H9 (cell line): ENCODE results near the gene MICAL3. TPM values are rescaled to one million over a fixed set of nuclear protein-coding genes. Genes with fewer than 3 reads are reported as not detected.

ENCODE experiments used
- DNase-seq: peaks from one replicate; pipeline ENCODE4 v3.0.0-alpha.2; 2017
- H2AFZ ChIP-seq: one replicate; pipeline ENCODE4 v1.6.1; 2013; ENCODE audit warnings: mild to moderate bottlenecking, low read length, control low read depth, moderate library complexity
- H2AK5ac ChIP-seq: 2 replicates; pipeline ENCODE4 v1.6.1; 2013; ENCODE audit warnings: low read length, control low read depth, mixed read lengths; ENCODE audit not compliant: insufficient read length
- H2BK120ac ChIP-seq: one replicate; pipeline ENCODE4 v1.6.1; 2013; ENCODE audit warnings: low read depth, mild to moderate bottlenecking, low read length, control low read depth, inconsistent platforms; ENCODE audit not compliant: poor library complexity, severe bottlenecking
- H2BK12ac ChIP-seq: 2 replicates; pipeline ENCODE4 v1.6.1; 2013; ENCODE audit warnings: low read length, control low read depth, mixed read lengths, low read depth; ENCODE audit not compliant: insufficient read length
- H2BK15ac ChIP-seq: 2 replicates; pipeline ENCODE4 v1.6.1; 2013; ENCODE audit warnings: low read depth, low read length, control low read depth
- H2BK20ac ChIP-seq: one replicate; pipeline ENCODE4 v1.6.1; 2013; ENCODE audit warnings: low read depth, mild to moderate bottlenecking, low read length, control low read depth, inconsistent platforms; ENCODE audit not compliant: poor library complexity, severe bottlenecking
- H2BK5ac ChIP-seq: 2 replicates; pipeline ENCODE4 v1.6.1; 2013; ENCODE audit warnings: low read length, control low read depth, mixed read lengths; ENCODE audit not compliant: insufficient read length
- H3K14ac ChIP-seq: 2 replicates; pipeline ENCODE4 v1.6.1; 2013; ENCODE audit warnings: low read length, control low read depth; ENCODE audit not compliant: insufficient read depth
- H3K18ac ChIP-seq: 2 replicates; pipeline ENCODE4 v1.6.1; 2013; ENCODE audit warnings: low read depth, mild to moderate bottlenecking, mixed read lengths, low read length, control low read depth; ENCODE audit not compliant: insufficient read length
- H3K23ac ChIP-seq: 2 replicates; pipeline ENCODE4 v1.6.1; 2013; ENCODE audit warnings: low read length, control low read depth, mixed read lengths, low read depth; ENCODE audit not compliant: insufficient read length
- H3K23me2 ChIP-seq: 2 replicates; pipeline ENCODE4 v1.6.1; 2013; ENCODE audit warnings: low read depth, mild to moderate bottlenecking, mixed read lengths, low read length, control low read depth; ENCODE audit not compliant: insufficient read length, poor library complexity, severe bottlenecking
- H3K27ac ChIP-seq: 2 replicates; pipeline ENCODE4 v1.5.1; 2013; ENCODE audit warnings: low read length, control low read depth, mixed read lengths, low read depth; ENCODE audit not compliant: insufficient read length
- H3K27me3 ChIP-seq: 2 replicates; pipeline ENCODE4 v1.6.1; 2013; ENCODE audit warnings: low read length, control low read depth, inconsistent platforms; ENCODE audit not compliant: insufficient read depth
- H3K4ac ChIP-seq: 2 replicates; pipeline ENCODE4 v1.6.1; 2013; ENCODE audit warnings: low read depth, mild to moderate bottlenecking, control low read depth, inconsistent platforms, low read length, moderate library complexity
- H3K4me1 ChIP-seq: 2 replicates; pipeline ENCODE4 v1.6.1; 2013; ENCODE audit warnings: low read length, control low read depth, inconsistent platforms; ENCODE audit not compliant: insufficient read depth
- H3K4me2 ChIP-seq: 2 replicates; pipeline ENCODE4 v1.6.1; 2013; ENCODE audit warnings: low read length, control low read depth, mixed read lengths; ENCODE audit not compliant: insufficient read length, insufficient read depth
- H3K56ac ChIP-seq: 2 replicates; pipeline ENCODE4 v1.6.1; 2013; ENCODE audit warnings: low read depth, mild to moderate bottlenecking, mixed read lengths, low read length, control low read depth; ENCODE audit not compliant: insufficient read length
- H3K79me1 ChIP-seq: 2 replicates; pipeline ENCODE4 v1.6.1; 2013; ENCODE audit warnings: low read depth, mild to moderate bottlenecking, moderate library complexity, low read length, control low read depth, inconsistent platforms; ENCODE audit not compliant: insufficient read depth, poor library complexity, severe bottlenecking
- H3K79me2 ChIP-seq: 2 replicates; pipeline ENCODE4 v1.6.1; 2013; ENCODE audit warnings: low read length, control low read depth, inconsistent platforms; ENCODE audit not compliant: insufficient read depth
- H3K9ac ChIP-seq: 2 replicates; pipeline ENCODE4 v1.6.1; 2013; ENCODE audit warnings: low read length, control low read depth, mixed read lengths; ENCODE audit not compliant: insufficient read length; ENCODE audit errors: extremely low read depth
- H3K9me3 ChIP-seq: one replicate; pipeline ENCODE4 v1.6.1; 2013; ENCODE audit warnings: low read depth, low read length, inconsistent platforms; ENCODE audit not compliant: control insufficient read depth
- H3T11ph ChIP-seq: one replicate; pipeline ENCODE4 v1.6.1; 2013; ENCODE audit warnings: mild to moderate bottlenecking, low read length, control low read depth, inconsistent platforms
- H4K20me1 ChIP-seq: one replicate; pipeline ENCODE4 v1.6.1; 2013; ENCODE audit not compliant: control insufficient read depth, insufficient read length, insufficient read depth
- H4K5ac ChIP-seq: 2 replicates; pipeline ENCODE4 v1.6.1; 2013; ENCODE audit warnings: low read depth, mild to moderate bottlenecking, mixed read lengths, low read length, control low read depth; ENCODE audit not compliant: insufficient read length
- H4K8ac ChIP-seq: replicated peaks from 2 replicates; pipeline ENCODE4 v1.6.1; 2013; ENCODE audit warnings: low read length, control low read depth, mixed read lengths, low read depth; ENCODE audit not compliant: insufficient read length
- H4K91ac ChIP-seq: 2 replicates; pipeline ENCODE4 v1.6.1; 2013; ENCODE audit warnings: low read depth, mild to moderate bottlenecking, moderate library complexity, mixed read lengths, low read length, control low read depth; ENCODE audit not compliant: insufficient read length
- H3K27ac Mint-ChIP-seq, 3 experiments: 2 replicates in 2 of 3; 3 replicates in 1 of 3; pipeline ENCODE4 v1.8.0; 2020 to 2021; ENCODE audit warnings: mixed read lengths in 3 of 3, mild to moderate bottlenecking in 1 of 3, moderate library complexity in 1 of 3
- H3K27me3 Mint-ChIP-seq: 2 replicates; pipeline ENCODE4 v1.8.0; 2021; ENCODE audit warnings: low read depth, mild to moderate bottlenecking, moderate library complexity, mixed read lengths
- H3K36me3 Mint-ChIP-seq, 3 experiments: 2 replicates in 2 of 3; 3 replicates in 1 of 3; pipeline ENCODE4 v1.8.0; 2020 to 2021; ENCODE audit warnings: low read depth in 3 of 3, mixed read lengths in 3 of 3; ENCODE audit not compliant: insufficient read depth in 1 of 3
- H3K4me1 Mint-ChIP-seq, 2 experiments: 2 replicates each; pipeline ENCODE4 v1.8.0; 2020; ENCODE audit warnings: mixed read lengths in 2 of 2
- H3K4me3 Mint-ChIP-seq, 2 experiments: 2 replicates in 1 of 2; 3 replicates in 1 of 2; pipeline ENCODE4 v1.8.0; 2020 to 2021; ENCODE audit warnings: mild to moderate bottlenecking in 2 of 2, mixed read lengths in 2 of 2, moderate library complexity in 1 of 2
- H3K9me3 Mint-ChIP-seq, 2 experiments: 2 replicates in 1 of 2; 3 replicates in 1 of 2; pipeline ENCODE4 v1.8.0; 2020; ENCODE audit warnings: mild to moderate bottlenecking in 2 of 2, mixed read lengths in 2 of 2, moderate library complexity in 1 of 2
- CTCF ChIP-seq: fragments of 200-600 bp; sonication (generic); conservative IDR thresholded peaks from 3 replicates; pipeline ENCODE4 v1.8.0; 2021; ENCODE audit warnings: antibody characterized with exemption, mild to moderate bottlenecking
- WGBS: extraction: QIAGEN DNeasy Blood & Tissue Kit; methylation state at CpG from one replicate; pipeline ENCODE4 v1.1.7; 2013; ENCODE audit warnings: missing lambda C conversion rate, low lambda C conversion rate, mixed read lengths; ENCODE audit not compliant: insufficient read length; ENCODE audit errors: extremely low coverage; 5-methylcytosine and 5-hydroxymethylcytosine counted together
- total RNA-seq: library from RNA; stranded (reverse); gene quantifications from 2 replicates; pipeline ENCODE4 v1.2.1, GENCODE V29; 2021

MICAL3 gene
- total RNA-seq, 1 experiment from 2014 or later = 50.2 TPM

- H3K9me3 ChIP-seq = peaks cover 4% of the 10 kb centered on the region
- no peak overlapping the region for H3K9ac ChIP-seq
- no peak overlapping the region for H2BK12ac ChIP-seq
- no peak for TF ChIP-seq CTCF
- 0 out of 4 replicates have a peak, but pooled peaks cover 0 to 2% of the 10 kb centered on the region in 2 experiments for H3K4me1 Mint-ChIP-seq
- H3K27ac Mint-ChIP-seq = no peak overlapping the region; a peak in 1 of 7 replicates
- H2AFZ ChIP-seq = no peak overlapping the region
- no peaks in the 10 kb centered on the region for H3K27me3 ChIP-seq
- no peak overlapping the region for H2BK15ac ChIP-seq
- peaks cover 7 to 15% of the 10 kb centered on the region in 2 experiments; a peak in 4 of 5 replicates for H3K9me3 Mint-ChIP-seq
- H3K4me1 ChIP-seq = no peaks in the 10 kb centered on the region
- no peak overlapping the region for H3K27ac ChIP-seq
- H2BK5ac ChIP-seq = no peak overlapping the region
- H3T11ph ChIP-seq = no peak overlapping the region
- H4K5ac ChIP-seq = no peak overlapping the region
- H4K20me1 ChIP-seq = no peaks in the 10 kb centered on the region
- H3K27me3 Mint-ChIP-seq = peaks cover 12% of the 10 kb centered on the region
- no peaks in the 10 kb centered on the region for H3K79me2 ChIP-seq
- no peak for DNase-seq
- no peak overlapping the region for H3K4ac ChIP-seq
- no peak overlapping the region for H4K8ac ChIP-seq
- H2AK5ac ChIP-seq = no peak overlapping the region
- no peak overlapping the region for H3K14ac ChIP-seq
- H3K4me3 Mint-ChIP-seq = no peak overlapping the region
- WGBS = no CpG with 5 or more reads among the region's 11 CpGs
- no peak overlapping the region for H2BK120ac ChIP-seq
- H4K91ac ChIP-seq = no peak overlapping the region
- H3K4me2 ChIP-seq = no peak overlapping the region
- no peak overlapping the region for H3K56ac ChIP-seq
- H2BK20ac ChIP-seq = no peak overlapping the region
- no peaks in the 10 kb centered on the region for H3K23me2 ChIP-seq
- H3K36me3 Mint-ChIP-seq = 0 out of 7 replicates have a peak, but pooled peaks cover 0 to 2% (median 0%) of the 10 kb centered on the region in 3 experiments
- H3K23ac ChIP-seq = no peak overlapping the region
- no peaks in the 10 kb centered on the region for H3K79me1 ChIP-seq
- no peak overlapping the region for H3K18ac ChIP-seq
These were observed 20.3 kb upstream of the MICAL3 start for GRCh38 chr22:18044548-18045271.
